BJ (cell line): Measurements from ENCODE around the gene MEGF6. TPM values are rescaled to one million over a fixed set of nuclear protein-coding genes. Genes with fewer than 3 reads are reported as not detected.

Source experiments
- CTCF ChIA-PET: fragments of 350-600 bp; formaldehyde crosslinking; extraction: SDS; loops from one replicate; lab custom pipeline; 2021; ENCODE audit warnings: antibody characterized with exemption, inconsistent platforms; lab: Yijun Ruan, JAX
- POLR2A ChIA-PET: fragments of 300-600 bp; sonication (Branson Sonifier 250); formaldehyde crosslinking; extraction: SDS; loops from one replicate; lab custom pipeline; 2021; ENCODE audit warnings: antibody characterized with exemption; lab: Charles Lee
- DNase-seq: peaks from one replicate; pipeline ENCODE4 v3.0.0-alpha.2; 2011; ENCODE audit warnings: low read depth
- H3K27me3 ChIP-seq: 2 replicates; pipeline ENCODE4 v1.6.0; 2011; ENCODE audit warnings: low read length; ENCODE audit not compliant: control insufficient read depth, insufficient read depth
- H3K36me3 ChIP-seq: 2 replicates; pipeline ENCODE4 v1.5.1; 2011; ENCODE audit warnings: low read length; ENCODE audit not compliant: control insufficient read depth, insufficient read depth
- H3K4me3 ChIP-seq: 2 replicates; pipeline ENCODE4 v1.5.1; 2011; ENCODE audit warnings: low read depth, mild to moderate bottlenecking, control low read depth, low read length
- polyA plus RNA-seq: library from polyadenylated mRNA; depleted of rRNA; stranded (reverse); fragments of >200 nt; gene quantifications from 2 replicates; pipeline ENCODE4 v1.2.3, GENCODE V29; 2011
- TF ChIP-seq, protein P1 (sequence below): IDR thresholded peaks from 2 replicates; pipeline ENCODE4 v1.5.1; 2011; ENCODE audit warnings: low read depth, mild to moderate bottlenecking, control low read depth, inconsistent platforms, low read length, moderate library complexity; ENCODE audit not compliant: insufficient read depth

The MEGF6 gene
- polyA plus RNA-seq, 1 experiment, result 77.4 TPM

DNA sequence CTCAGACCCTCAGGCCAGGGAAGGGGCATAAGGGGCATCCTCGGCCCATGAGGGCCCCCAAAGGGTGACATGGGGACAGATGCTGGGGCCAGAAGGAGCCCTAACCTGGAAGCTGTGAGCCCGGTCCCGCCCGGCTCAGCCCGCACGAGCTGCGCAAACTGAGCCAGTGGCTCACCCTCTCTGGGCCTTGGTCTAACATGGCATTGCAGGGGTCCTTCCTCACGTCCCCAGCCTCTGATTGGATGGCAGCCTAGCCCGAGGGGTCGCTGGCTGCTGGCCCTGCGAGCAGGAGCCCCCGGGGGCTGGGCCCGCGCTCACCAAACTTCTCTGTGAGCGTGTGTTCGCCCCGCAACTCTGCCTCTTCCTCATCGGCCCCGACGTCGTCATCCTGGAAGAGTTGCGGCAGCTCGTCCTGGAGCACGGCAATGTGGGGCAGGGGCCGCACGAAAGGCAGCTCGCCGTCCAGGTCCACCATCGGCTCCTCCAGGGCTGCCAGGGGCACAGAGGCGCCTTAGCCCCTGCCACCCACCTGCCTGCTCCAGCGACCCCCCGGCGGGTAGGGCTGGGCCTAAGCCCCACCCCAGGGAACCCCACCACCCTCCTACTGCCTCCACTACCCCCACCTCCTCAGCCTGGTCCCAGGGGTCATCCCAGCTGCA is 102.4 kb downstream of the MEGF6 start:
- no peaks in the 10 kb centered on the region for H3K27me3 ChIP-seq
- peaks cover 46% of the 10 kb centered on the region for H3K36me3 ChIP-seq
- TF ChIP-seq, protein P1, sequence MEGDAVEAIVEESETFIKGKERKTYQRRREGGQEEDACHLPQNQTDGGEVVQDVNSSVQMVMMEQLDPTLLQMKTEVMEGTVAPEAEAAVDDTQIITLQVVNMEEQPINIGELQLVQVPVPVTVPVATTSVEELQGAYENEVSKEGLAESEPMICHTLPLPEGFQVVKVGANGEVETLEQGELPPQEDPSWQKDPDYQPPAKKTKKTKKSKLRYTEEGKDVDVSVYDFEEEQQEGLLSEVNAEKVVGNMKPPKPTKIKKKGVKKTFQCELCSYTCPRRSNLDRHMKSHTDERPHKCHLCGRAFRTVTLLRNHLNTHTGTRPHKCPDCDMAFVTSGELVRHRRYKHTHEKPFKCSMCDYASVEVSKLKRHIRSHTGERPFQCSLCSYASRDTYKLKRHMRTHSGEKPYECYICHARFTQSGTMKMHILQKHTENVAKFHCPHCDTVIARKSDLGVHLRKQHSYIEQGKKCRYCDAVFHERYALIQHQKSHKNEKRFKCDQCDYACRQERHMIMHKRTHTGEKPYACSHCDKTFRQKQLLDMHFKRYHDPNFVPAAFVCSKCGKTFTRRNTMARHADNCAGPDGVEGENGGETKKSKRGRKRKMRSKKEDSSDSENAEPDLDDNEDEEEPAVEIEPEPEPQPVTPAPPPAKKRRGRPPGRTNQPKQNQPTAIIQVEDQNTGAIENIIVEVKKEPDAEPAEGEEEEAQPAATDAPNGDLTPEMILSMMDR, result no peak
- DNase-seq, result no peak
- ChIA-PET POLR2A (no interaction called here), CTCF (interaction anchor here (0.7 to 1.0 kb wide), 2 partner anchors 18 kb away, joined by 3 read pairs; no protein-coding TSS in a partner anchor)
- H3K4me3 ChIP-seq, result no peak overlapping the region

DNA sequence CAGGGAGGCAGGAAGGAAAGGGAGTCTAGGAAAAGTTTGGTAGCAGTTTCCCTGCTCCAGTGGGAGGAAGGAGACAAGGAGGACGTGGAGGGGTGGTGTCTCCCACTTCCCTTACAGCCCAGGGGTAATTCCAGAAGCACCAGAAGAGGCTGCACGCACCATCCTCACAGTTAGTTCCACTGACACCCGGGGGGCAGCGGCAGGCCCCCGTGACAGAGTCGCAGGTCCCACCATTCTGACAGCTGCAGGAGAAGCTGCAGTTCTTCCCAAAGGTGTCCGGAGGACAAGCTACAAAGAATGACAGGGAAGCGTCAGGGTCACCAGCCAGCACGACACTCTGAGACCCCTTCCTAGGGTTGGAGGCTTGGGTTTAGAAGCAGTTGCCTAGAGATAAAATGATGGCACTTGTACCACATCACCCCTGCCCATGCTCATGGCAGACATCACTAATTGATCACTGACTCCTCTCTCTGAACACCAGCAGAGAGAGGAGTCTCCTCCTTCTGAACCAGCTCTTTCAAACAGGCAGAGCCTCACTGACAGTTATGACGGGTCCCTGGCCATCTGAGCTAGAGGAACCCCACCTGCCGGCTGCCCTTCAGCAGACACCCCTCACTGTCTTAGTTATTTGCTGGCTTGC is 103.6 kb downstream of the MEGF6 start:
- TF ChIP-seq, protein P1, result no peak
- CTCF ChIA-PET, result interaction anchor here (0.7 to 1.6 kb wide), 3 partner anchors 9 to 17 kb away, joined by 3 to 6 read pairs (median 3); no protein-coding TSS in a partner anchor
- POLR2A ChIA-PET, result no interaction called here

GRCh38 chr1:3506943-3507342 is 104.4 kb downstream of the MEGF6 start:
- DNase-seq, result no peak
- Histone ChIP-seq H3K27me3 (no peaks in the 10 kb centered on the region), H3K4me3 (no peak overlapping the region), H3K36me3 (peaks cover 54% of the 10 kb centered on the region)
- TF ChIP-seq, protein P1, result no peak
- POLR2A ChIA-PET, result no interaction called here
- CTCF ChIA-PET, result interaction anchor here (1.0 to 1.6 kb wide), 3 partner anchors 11 to 113 kb away, joined by 3 to 6 read pairs (median 4); no protein-coding TSS in a partner anchor

More for the DNA sequence above, 103.6 kb downstream of the MEGF6 start:
- peaks cover 53% of the 10 kb centered on the region for H3K36me3 ChIP-seq
- H3K27me3 ChIP-seq, result no peaks in the 10 kb centered on the region
- DNase-seq, result no peak
- H3K4me3 ChIP-seq, result no peak overlapping the region

GRCh38 chr1:3506041-3506440 is 105.3 kb downstream of the MEGF6 start:
- CTCF ChIA-PET, result interaction anchor here (1.0 to 4.8 kb wide), 4 partner anchors 16 to 114 kb away, joined by 3 to 22 read pairs (median 4); no protein-coding TSS in a partner anchor
- H3K4me3 ChIP-seq, result no peak overlapping the region

More at GRCh38 chr1:3506041-3506440, 105.3 kb downstream of the MEGF6 start:
- POLR2A ChIA-PET, result no interaction called here
- no peak for DNase-seq
- peaks cover 52% of the 10 kb centered on the region for H3K36me3 ChIP-seq
- TF ChIP-seq, protein P1, result no peak
- H3K27me3 ChIP-seq, result no peaks in the 10 kb centered on the region
